ENCODE data around the gene SPATA12.

The SPATA12 gene

GRCh38 chr3:57015350-57015729 is 45.1 kb upstream of the SPATA12 start:
- TF ChIP-seq EZH2phosphoT487 (conservative IDR thresholded peaks at IDR 0.05; ENCODE audit: low read length), result no peak
- TF ChIP-seq CTCF (IDR thresholded peaks at IDR 0.05; ENCODE audit: insufficient read depth, low read length, poor library complexity, severe bottlenecking), result no peak
- no peaks in the 10 kb centered on the region for H3F3A ChIP-seq (ENCODE audit: insufficient read depth)
- no peak overlapping the region for H3K4me3 ChIP-seq (ENCODE audit: insufficient read depth, low read length, poor library complexity, severe bottlenecking)
- no peaks in the 10 kb centered on the region for H3K36me3 ChIP-seq (ENCODE audit: low read length)
- H3K27me3 ChIP-seq (ENCODE audit: low read length), result no peaks in the 10 kb centered on the region
- H3K9me2 ChIP-seq (replicated peaks; ENCODE audit: insufficient read depth, low read length), result no peaks in the 10 kb centered on the region
- no peak overlapping the region for H2AFZ ChIP-seq (ENCODE audit: low read depth, low read length, severe bottlenecking)
- no peak overlapping the region for H3K9ac ChIP-seq (ENCODE audit: low read length)
- no peaks in the 10 kb centered on the region for H4K20me1 ChIP-seq (ENCODE audit: low read depth, low read length)
- no peaks in the 10 kb centered on the region for H3K79me2 ChIP-seq (ENCODE audit: insufficient read depth, low read length)
- no peaks in the 10 kb centered on the region for H3K9me3 ChIP-seq (ENCODE audit: insufficient read depth, low read length)
- H3K27ac ChIP-seq (ENCODE audit: low read depth, low read length), result no peak overlapping the region
- H3K4me2 ChIP-seq (ENCODE audit: low read depth, low read length, poor library complexity, severe bottlenecking), result no peak overlapping the region

- H3K27me3 ChIP-seq (ENCODE audit: low read length), result no peaks in the 10 kb centered on the region
- H3K79me2 ChIP-seq (ENCODE audit: insufficient read depth, low read length), result no peaks in the 10 kb centered on the region
- H3K4me3 ChIP-seq (ENCODE audit: insufficient read depth, low read length, poor library complexity, severe bottlenecking), result no peak overlapping the region
- H3K9ac ChIP-seq (ENCODE audit: low read length), result no peak overlapping the region
- H3K36me3 ChIP-seq (ENCODE audit: low read length), result no peaks in the 10 kb centered on the region
- no peak overlapping the region for H2AFZ ChIP-seq (ENCODE audit: low read depth, low read length, severe bottlenecking)
- TF ChIP-seq EZH2phosphoT487 (conservative IDR thresholded peaks at IDR 0.05; ENCODE audit: low read length) (no peak), CTCF (IDR thresholded peaks at IDR 0.05; ENCODE audit: insufficient read depth, low read length, poor library complexity, severe bottlenecking) (no peak)
- H3K9me3 ChIP-seq (ENCODE audit: insufficient read depth, low read length), result no peaks in the 10 kb centered on the region
- H3K9me2 ChIP-seq (replicated peaks; ENCODE audit: insufficient read depth, low read length), result no peaks in the 10 kb centered on the region
- H3K27ac ChIP-seq (ENCODE audit: low read depth, low read length), result no peak overlapping the region
- H4K20me1 ChIP-seq (ENCODE audit: low read depth, low read length), result no peaks in the 10 kb centered on the region
- no peaks in the 10 kb centered on the region for H3F3A ChIP-seq (ENCODE audit: insufficient read depth)
- no peak overlapping the region for H3K4me2 ChIP-seq (ENCODE audit: low read depth, low read length, poor library complexity, severe bottlenecking)
These were observed 44.6 kb upstream of the SPATA12 start for GRCh38 chr3:57015912-57016311.

GRCh38 chr3:57017459-57017845 is 43.0 kb upstream of the SPATA12 start:
- Histone ChIP-seq H3K9me2 (replicated peaks; ENCODE audit: insufficient read depth, low read length) (no peaks in the 10 kb centered on the region), H3K4me3 (ENCODE audit: insufficient read depth, low read length, poor library complexity, severe bottlenecking) (no peak overlapping the region), H3K4me2 (ENCODE audit: low read depth, low read length, poor library complexity, severe bottlenecking) (no peak overlapping the region), H3K27ac (ENCODE audit: low read depth, low read length) (no peak overlapping the region), H3K9ac (ENCODE audit: low read length) (no peak overlapping the region), H2AFZ (ENCODE audit: low read depth, low read length, severe bottlenecking) (no peak overlapping the region), H3K79me2 (ENCODE audit: insufficient read depth, low read length) (no peaks in the 10 kb centered on the region), H4K20me1 (ENCODE audit: low read depth, low read length) (no peaks in the 10 kb centered on the region), H3K27me3 (ENCODE audit: low read length) (no peaks in the 10 kb centered on the region), H3K36me3 (ENCODE audit: low read length) (no peaks in the 10 kb centered on the region), H3K9me3 (ENCODE audit: insufficient read depth, low read length) (no peaks in the 10 kb centered on the region), H3F3A (ENCODE audit: insufficient read depth) (no peaks in the 10 kb centered on the region)
- TF ChIP-seq CTCF (IDR thresholded peaks at IDR 0.05; ENCODE audit: insufficient read depth, low read length, poor library complexity, severe bottlenecking), result no peak

GRCh38 chr3:57018246-57018645 is 42.2 kb upstream of the SPATA12 start:
- H3K36me3 ChIP-seq (ENCODE audit: low read length), result no peaks in the 10 kb centered on the region
- no peak overlapping the region for H3K4me2 ChIP-seq (ENCODE audit: low read depth, low read length, poor library complexity, severe bottlenecking)
- H3K27ac ChIP-seq (ENCODE audit: low read depth, low read length), result no peak overlapping the region
- H3F3A ChIP-seq (ENCODE audit: insufficient read depth), result no peaks in the 10 kb centered on the region
- no peaks in the 10 kb centered on the region for H3K79me2 ChIP-seq (ENCODE audit: insufficient read depth, low read length)
- no peaks in the 10 kb centered on the region for H4K20me1 ChIP-seq (ENCODE audit: low read depth, low read length)
- H3K4me3 ChIP-seq (ENCODE audit: insufficient read depth, low read length, poor library complexity, severe bottlenecking), result no peak overlapping the region
- no peak overlapping the region for H3K9ac ChIP-seq (ENCODE audit: low read length)
- no peaks in the 10 kb centered on the region for H3K9me2 ChIP-seq (replicated peaks; ENCODE audit: insufficient read depth, low read length)
- TF ChIP-seq CTCF (IDR thresholded peaks at IDR 0.05; ENCODE audit: insufficient read depth, low read length, poor library complexity, severe bottlenecking), result no peak
- no peak for TF ChIP-seq EZH2phosphoT487 (conservative IDR thresholded peaks at IDR 0.05; ENCODE audit: low read length)
- H3K27me3 ChIP-seq (ENCODE audit: low read length), result no peaks in the 10 kb centered on the region
- no peak overlapping the region for H2AFZ ChIP-seq (ENCODE audit: low read depth, low read length, severe bottlenecking)
- no peaks in the 10 kb centered on the region for H3K9me3 ChIP-seq (ENCODE audit: insufficient read depth, low read length)
